Measurements from ENCODE around the gene MIEN1.
"Not testable (repeated sequence)": the region's sequence is repeated elsewhere in the genome, so short reads cannot be mapped to it uniquely, and the experiment has no call there.

Gene MIEN1, protein sequence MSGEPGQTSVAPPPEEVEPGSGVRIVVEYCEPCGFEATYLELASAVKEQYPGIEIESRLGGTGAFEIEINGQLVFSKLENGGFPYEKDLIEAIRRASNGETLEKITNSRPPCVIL

DNA sequence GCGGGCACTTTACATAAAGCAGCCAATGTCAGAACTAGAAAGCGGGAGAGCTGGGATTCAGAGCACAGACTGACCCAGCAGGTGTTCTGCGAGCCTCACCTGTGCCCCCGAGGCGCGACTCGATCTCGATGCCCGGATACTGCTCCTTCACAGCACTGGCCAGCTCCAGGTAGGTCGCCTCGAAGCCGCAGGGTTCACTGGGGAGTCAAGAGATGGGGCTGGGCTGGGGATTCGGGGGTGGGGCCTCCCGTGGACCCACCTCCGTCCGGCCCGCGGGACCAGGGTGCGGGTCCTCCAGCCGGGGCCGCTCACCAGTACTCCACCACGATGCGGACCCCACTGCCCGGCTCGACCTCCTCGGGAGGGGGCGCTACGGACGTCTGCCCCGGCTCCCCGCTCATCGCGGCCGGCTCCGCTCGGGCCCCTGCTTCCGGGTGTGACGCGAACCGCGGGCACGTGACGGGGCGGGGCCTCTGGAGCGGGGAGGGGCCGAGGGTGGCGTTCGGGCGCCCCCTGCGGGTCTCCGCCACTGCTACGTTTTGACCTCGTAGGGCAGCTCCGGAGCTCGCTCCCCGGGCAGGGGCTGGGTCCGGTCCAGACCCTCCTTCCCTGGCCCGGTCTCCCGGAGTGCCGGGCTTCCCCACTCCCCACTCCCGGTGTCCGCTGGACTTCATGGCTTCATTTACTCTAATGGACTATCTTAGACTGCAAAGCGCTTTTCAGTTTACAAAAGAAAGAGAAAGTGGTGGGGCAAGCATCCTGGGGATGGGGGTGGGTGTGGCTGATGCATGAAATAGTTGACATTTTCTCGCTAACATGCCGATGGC lies at the start of gene MIEN1:
TSS of gene MIEN1 (minus strand) at position 438 of the 827 bp plus-strand sequence. CDS start at position 401, 37 bp downstream.
- peak; percentile 85 to 97 (median 91) for DNase-seq

DNA sequence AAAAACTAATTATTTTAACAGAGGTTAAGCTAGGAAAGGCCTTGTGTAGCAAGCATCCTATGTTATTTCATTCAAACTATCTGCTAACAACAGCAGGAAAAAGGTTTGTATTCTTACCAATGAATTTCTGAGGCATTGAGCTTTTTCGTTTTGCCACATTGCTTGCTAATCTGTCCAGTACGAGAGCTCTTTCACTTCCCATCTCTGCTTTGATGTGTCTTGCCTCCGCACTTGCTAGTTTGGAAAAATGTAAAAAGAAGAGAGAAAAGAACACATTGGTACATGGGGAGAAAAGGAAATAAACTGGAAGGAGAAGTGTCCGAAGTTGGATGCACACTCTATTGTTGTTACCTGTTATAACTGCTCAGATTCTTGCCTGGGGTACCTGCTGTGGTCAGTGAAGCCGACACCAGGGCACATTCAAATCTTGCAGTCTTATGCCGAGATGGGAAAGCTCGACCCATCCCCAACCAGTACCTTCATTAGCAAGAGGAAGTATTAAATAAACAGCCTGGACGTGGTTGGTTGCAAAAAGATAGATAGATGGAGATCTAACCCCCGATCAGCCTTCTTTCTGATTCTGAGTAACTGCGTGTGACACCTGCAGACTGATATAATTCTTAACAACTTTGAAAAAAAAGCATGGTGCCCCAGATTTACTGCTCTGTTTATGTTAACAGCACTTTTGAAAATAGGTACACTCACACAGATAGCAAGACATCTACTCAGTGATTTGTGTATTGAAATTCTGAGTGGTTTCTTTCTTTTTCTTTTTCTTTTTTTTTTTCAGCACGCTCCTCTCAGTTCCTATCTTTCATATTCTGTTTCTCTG lies 47.4 kb upstream of the MIEN1 start:
- peak in 1 of 6 experiments; percentile 20 for DNase-seq

DNA sequence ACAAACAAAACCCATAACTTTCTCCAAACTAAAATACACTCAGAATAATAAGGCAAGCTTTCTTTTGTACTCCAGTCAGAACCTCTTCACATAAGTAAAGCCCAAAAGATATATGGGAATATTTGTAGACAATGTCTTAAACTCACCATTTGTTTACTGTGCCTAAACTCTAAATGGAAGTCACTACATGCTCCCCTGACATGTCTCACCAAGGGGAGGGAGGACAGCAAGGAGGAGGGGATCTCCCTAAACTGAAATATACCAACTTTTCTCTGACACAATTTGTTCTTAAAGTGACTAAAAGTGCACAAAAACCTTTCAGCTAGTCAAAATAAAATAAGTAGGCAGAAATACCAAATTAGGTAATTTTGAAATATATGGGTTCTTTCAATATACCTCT lies 45.9 kb upstream of the MIEN1 start:
- no peak for DNase-seq

DNA sequence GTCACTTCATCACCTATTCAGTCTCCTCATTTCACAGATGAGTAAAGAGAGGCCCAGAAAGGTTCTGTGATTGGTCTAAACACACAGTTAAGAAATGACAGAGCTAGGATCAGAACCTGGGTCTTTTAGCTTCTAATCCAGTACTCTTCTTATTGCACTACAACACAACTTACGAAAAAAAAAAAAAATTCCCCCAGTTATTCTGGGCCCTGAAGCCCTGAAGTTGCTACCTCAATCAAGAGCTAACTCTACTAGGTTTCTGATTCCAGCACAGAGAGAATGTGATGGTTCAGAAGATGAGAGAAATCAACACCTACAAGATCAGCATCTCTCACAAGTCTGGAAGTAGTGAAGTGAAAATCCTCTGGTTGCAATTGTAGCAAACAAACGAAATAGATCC lies 44.7 kb upstream of the MIEN1 start:
- DNase-seq: no peak

DNA sequence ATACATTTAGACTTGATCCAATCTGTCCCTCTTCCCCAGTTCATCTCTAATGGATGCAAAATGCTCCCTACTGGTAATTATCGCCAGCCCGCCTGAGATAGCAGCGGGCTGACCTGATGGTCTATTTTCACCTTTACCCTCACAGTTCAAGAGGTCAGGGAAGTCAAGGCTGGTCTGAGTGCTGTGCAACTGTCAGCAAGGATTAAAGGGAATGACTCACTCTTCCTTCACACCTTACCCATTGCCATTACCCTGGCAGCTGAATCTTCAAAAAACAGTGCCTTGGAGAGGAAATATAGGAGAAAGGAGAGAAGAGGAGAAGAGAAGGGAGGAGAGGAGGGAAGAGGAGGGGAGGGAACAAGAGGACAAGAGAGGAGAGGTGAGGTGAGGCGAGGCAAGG lies 43.7 kb upstream of the MIEN1 start:
- DNase-seq: no peak

DNA sequence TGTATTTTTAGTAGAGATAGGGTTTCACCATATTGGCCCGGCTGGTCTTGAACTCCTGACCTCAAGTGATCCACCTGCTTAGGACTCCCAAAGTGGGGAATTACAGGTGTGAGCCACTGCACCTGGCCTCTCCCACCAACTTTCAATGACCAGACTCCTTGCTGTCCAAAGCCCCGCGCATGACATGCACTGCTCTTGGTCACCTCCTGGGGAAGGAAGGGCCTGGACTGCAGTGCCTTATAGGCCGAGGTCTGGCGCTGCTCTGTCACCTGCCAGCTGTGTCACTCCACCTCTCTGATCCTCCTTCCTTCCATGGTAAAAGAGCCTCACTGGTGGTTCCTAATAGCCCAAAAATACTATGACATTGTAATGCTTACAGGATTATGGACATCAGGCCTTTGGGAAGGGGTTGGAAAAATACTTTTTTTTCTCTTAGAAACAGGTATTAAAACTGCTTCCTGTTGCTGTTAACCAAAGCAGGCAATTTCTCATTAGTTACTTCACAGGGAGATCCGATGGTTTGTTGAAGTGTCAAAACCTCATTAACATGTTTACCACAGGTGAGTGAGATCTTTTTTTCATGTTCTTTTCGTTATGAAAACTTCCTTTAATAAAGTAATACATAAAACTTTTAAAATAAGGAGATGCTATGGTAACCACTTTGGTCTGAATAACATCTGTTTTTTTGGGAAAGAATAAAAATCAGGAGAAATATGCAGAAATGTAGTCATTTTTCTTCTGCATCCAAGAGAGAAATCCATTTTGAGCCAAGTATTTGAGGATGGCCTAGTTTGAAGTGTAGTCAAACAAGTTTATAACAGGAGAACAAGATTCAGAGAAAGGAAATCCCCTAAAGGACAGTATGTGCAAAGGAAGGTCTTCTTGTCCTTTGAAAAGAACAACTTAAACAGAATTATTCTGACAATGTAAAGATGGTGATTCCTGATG lies 42.9 kb upstream of the MIEN1 start:
- peak in 1 of 6 experiments; percentile 8 for DNase-seq

DNA sequence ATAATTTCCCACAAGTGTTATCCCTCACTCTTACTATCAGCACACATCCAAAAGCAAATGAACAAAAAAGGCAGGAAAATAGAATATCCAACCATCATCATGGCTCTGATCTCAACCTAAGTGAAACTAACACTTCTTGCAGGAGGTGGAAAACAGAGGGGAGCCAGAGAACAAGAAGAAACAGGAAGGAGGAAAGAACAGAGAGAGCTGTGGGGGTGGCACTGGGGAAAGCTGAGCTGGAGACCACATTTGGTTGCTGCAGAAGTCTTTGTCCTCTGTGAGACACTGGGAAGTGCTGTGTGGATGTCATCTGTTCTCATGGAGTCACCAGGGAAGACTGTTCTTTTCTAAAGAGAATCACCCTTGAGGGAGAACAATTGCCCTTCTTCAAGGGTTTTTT lies 42.1 kb upstream of the MIEN1 start:
- DNase-seq: no peak

DNA sequence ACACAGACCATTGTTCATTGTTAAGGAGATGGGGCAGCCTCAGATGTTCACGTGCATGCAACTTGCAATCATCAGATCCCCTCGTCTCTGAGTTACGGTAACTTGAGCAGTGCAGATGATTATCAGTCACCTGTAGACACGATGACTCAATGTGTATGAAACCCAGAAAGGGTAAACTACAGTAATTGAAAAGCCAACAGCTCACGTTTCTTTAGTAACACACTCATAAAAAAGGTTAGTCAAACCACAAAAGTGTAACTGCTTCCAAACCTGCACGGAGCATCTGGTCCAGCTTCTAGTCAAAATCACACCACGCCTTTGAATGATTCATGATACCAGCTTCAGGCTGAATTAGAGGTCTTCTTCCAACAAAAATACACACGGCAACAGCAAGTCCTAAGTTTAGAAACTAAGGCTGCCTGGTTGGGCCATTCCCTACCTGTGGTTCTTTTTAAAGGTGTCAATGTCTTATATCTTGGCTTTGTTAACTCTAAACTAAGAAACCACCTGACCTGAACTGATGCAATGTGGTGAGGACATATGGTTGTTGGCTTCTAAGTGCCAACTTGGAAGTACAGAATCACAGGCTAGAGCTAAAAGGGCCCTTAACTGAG lies 39.7 kb upstream of the MIEN1 start:
- DNase-seq: peak in 4 of 6 experiments; percentile 41 to 70 (median 50)

DNA sequence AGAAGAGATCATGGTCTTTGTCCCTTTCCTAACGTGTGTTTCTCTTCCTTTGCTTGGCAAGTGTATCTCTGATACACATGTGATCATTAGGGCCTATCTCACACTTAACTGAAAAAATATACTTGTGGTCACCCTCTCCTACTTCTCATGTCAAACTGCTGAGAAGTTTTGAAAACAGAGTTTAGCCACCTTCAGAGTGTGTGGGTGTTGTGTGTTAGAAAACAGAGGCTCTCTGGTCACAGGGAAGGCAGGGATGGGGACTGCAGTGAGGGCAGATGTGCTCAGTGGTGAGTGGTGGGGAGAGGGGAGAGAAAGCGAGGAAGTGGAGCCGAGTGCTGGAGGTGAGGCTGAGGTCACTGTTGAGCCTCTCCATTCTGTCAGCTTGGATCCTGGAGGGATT lies 36.8 kb upstream of the MIEN1 start:
- DNase-seq: no peak

DNA sequence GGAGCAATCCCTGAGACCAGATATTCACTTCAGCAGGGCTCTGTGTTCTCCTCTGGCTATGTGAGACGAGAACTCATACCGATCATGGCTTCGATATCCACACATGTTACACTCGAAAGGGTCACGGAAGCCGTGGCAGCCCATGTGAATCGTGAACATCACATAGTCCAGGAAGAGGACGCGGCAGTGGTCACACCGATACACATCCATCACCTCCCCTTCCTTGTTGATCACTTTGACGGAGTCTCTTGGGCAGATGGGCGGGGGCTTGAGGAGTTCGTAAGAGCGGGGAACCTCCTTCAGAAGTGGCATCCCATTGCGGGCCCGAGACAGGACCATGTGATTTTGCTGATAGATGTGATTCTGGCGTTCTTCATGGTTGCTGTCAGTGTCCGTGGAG lies 35.4 kb upstream of the MIEN1 start:
- DNase-seq: no peak

DNA sequence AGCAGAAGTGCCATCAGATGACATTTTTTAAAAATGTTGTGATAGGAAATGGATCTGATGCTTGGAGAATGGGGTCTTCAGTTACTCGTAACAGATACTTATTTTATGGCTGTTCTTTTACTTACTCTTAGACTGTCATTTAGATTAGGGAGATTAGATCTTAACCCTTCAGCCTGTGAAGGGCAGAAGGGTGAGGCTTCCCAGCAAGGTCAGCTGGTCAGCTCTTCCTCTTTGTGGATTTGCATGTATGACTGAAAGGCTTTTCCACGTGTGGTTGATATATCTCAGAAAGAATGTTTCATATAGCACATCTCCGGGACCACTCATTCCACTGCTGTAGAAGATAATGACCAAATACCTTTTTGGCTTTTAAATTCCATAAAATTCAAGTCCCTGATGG lies 34.8 kb upstream of the MIEN1 start:
- no peak for DNase-seq

DNA sequence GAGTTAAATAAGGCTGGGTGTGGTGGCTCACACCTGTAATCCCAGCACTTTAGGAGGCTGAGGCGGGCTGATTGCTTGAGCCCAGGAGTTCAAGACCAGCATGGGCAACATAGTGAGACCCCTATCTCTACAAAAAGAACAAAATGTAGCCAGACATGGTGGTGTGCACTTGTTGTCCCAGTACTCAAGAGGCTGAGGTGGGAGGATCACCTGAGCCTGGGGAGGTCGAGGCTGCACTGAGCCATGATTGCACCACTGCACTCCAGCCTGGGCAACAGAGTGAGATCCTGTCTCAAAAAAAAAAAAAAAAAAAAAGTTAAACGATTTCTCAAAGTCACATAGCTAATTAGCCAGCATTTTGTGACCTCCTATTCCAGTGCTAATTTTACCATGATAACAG lies 33.8 kb upstream of the MIEN1 start:
- DNase-seq: not testable (repeated sequence)

DNA sequence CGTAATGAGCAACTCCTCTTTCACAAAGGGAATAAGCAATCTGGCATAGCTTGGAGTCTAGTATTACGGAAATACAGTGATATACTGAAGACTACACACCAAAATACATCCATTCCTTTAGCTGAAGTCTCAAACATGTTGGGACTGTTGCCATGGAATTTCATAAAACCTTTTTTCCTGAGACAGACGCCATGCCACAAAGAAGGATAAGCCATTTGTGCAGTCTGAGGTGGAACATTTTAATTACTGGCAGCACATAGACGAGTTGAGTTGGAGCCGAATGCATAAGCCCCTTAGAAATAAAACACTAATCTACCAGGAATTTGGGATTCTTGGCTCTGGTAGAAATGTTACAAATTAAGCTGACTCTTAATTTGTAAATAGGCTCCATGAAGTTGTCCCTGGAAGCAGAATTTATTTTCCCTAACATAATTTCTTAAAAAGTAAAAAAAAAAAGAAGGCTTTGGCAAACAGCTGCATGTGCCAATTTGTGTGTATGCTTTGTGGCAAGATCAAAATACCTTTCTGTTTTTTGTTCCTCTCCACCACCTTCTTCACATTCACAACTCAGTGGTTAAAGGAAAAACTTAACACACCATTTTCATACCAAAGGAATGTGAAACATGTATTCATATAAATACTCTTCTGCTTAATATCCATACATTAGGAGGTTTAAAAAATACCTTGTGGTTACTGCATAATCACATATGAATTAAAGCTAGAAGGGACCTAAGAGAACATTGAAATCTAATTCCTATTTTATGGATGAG lies 32.9 kb upstream of the MIEN1 start:
- DNase-seq: no peak

DNA sequence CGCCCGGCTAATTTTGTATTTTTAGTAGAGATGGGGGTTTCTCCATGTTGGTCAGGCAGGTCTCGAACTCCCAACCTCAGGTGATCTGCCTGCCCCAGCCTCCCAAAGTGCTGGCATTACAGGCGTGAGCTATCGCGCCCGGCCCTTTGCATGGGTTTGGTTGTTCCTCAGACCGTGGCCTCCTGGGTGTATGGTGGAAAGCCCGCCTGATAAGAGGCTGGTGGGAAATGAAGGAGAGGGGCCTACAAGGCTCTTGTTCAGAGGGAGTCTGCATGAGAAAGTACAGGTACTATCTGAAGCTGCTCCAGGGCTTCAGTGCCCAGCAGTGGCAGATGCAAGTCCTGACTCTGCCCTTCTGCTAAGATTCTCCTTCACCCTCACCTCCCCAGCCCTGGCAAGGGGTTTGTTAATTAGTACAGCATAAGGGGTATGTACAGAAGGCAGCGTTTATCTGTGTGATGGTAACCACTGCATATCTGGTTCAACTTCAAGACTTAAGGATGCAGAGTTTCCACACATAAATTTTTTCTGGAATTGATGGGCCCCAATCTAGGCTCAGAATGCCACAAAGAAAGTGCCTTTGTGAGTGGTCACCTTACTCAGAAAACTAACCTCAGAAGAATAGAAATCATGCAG lies 31.6 kb upstream of the MIEN1 start:
- DNase-seq: no peak

DNA sequence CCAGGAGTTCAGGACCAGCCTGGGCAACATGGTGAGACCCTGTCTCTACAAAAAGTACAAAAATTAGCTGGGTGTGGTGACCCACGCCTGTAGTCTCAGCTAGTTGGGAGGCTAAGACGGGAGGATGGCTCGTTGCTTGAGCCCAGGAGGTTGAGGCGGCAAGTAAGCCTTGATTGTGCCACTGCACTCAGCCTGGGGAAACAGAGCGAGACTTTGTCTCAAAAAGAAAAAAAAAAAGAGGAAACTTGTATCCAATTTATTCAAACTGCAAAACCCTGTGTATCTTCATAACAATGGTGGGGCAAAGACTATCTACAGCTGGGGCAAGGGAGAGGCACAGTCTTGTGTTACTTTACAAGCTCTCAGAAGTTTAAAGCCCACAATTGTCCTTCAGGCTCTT lies 28.9 kb upstream of the MIEN1 start:
- DNase-seq: no peak

DNA sequence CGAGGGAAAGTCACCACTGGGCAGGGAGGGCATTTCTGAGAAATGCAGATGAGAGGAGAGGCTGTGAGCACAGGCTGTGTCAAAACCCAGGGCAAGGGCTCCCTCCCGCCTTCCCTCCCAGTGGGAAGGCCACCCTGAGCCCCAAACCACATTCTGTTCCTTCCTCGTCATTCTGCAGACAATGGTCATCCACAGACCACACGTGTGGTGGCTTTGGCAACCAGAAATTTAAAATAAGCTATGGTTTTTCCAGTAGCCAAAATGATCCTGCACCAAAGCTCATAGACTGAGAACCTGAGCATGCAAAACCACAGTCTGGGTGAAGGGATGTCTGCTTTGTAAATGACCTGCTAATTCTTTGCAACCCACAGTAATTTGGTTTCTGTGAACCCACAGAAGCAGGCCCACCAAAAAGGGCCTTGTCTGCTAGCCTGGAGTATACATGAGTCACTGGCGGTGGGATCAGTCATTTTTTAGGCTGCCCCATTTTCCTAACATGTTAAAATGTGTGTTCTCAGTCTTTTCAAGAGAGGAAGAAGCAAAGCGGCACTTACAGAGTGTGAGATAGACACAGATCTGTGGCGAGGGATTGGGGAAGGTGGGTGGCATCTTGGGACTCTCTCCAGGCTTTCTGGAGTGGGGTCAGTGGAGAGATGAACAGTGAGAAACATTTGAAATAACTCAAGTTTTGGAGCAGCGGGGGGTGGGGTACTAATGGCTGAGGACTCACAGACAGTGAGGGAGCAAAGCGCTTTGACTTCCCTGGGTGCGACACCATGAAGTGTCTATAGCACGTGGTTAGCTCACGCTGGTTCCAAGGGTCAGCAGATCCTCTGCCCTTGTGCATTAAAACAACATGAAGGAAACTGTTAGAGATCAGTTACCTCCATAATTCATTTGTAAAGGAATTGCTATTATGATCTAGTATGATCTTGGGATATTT lies 27.9 kb upstream of the MIEN1 start:
- peak in 3 of 6 experiments; percentile 87 to 93 (median 93) for DNase-seq

DNA sequence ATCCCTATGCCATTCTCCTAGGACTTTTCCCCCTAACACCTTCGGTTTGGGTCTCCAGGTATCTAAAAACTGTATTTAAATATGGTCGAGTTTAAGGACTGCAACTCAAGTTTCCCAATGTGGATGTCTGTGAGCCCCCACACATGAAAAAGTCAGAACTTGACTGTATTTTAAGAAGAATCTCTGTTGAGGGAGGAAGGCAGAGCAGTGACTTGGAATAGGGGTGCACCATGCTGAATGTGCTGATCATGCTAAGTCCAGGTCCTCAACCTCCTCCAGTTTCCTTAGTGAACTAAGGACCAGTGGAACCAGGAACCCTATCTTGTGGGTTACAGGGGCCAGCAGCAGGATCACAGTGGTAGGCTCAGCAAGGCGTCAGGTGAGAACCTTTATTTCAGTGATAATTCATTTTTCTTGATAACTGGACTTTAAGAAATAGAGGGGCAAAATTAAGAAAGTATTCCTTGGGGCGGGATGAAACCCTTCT lies 26.9 kb upstream of the MIEN1 start:
- DNase-seq: no peak

DNA sequence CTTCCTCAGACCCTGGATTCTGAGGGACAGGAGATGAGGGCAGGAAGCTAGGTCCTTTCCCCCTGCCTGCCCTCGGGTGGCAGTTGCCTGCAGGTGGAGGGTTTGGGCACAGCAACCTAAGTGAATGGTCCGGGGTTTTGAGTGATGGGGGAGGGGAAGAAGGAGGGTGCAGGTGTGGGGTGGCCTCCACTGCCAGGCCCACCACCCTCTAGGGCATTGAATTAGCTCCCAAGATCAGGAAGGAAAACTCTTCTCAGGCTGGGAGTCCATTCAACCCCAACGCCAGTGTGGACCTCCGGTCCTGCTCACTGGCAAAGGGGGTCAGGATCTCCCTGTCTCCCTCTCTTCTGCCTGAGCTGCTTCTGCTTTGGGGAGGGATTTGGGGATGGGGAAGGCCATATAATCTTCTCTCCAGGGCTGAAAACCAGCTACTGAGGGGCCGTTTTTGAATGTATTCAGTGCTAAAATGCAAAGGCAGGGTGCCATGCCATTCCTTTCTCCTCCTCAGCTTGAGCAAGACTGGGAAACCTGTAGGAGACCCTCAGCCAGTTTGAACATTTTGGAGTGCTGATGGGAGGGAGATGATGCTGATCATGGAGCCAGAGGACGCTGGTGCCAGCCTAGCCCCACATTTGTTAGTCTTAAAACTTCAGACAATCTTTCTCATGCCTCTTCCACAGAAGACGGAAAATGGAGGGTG lies 26.2 kb upstream of the MIEN1 start:
- peak in 1 of 6 experiments; percentile 47 for DNase-seq

Measured in stimulated activated naive CD4-positive, alpha-beta T cell (primary cell).